ENCODE results near the gene LY9.

The LY9 gene

DNA sequence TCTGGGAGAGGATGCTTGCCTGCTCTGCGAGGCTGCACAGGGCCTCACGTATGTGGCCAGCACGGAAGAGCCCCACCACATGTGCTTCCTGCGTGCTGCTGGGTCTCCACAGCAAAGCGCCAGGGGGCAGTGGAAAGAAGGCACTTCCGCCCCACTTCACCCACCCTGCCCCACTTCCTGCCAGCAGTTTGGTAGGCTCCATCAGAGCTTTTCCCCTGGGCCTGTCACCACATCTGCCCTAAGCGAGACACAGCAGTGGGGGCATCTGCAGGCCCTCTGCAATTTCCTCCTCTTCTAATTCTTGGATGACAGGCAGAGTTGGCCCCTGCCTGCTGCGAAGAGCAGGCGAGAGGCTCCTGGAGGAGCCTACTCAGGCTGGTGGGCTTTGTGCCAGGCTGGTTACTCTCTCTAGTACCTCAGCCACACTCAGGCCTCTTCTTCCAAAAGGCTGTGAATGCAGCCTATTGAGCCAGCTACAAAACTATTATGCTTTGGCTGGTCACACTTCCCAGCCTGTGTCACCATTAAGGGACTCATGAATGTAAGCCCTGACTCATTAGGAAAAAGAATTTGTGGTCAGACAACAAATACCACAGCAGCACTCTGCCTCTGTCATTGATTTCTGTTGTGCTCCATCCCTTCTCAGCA lies 41.7 kb downstream of the LY9 start:
- Histone ChIP-seq H3K27me3 (ENCODE audit: insufficient read depth, low read depth) (no peaks in the 10 kb centered on the region), H3K79me2 (ENCODE audit: insufficient read depth, low read depth) (no peaks in the 10 kb centered on the region), H2AFZ (ENCODE audit: low read depth) (peak overlapping the region; percentile 58), H4K20me1 (ENCODE audit: insufficient read depth) (no peaks in the 10 kb centered on the region), H3K4me2 (peak overlapping the region; percentile 39), H3K27ac (peak overlapping the region; percentile 82), H3K4me1 (ENCODE audit: low read depth, poor library complexity, severe bottlenecking) (peaks cover 38% of the 10 kb centered on the region), H3K9ac (peak overlapping the region; percentile 46), H3K4me3 (IDR thresholded peaks at IDR 0.05; ENCODE audit: insufficient read depth, low read depth, low read length) (peak overlapping the region; percentile 80), H3K36me3 (ENCODE audit: insufficient read depth) (no peaks in the 10 kb centered on the region)
- TF ChIP-seq, protein P1, sequence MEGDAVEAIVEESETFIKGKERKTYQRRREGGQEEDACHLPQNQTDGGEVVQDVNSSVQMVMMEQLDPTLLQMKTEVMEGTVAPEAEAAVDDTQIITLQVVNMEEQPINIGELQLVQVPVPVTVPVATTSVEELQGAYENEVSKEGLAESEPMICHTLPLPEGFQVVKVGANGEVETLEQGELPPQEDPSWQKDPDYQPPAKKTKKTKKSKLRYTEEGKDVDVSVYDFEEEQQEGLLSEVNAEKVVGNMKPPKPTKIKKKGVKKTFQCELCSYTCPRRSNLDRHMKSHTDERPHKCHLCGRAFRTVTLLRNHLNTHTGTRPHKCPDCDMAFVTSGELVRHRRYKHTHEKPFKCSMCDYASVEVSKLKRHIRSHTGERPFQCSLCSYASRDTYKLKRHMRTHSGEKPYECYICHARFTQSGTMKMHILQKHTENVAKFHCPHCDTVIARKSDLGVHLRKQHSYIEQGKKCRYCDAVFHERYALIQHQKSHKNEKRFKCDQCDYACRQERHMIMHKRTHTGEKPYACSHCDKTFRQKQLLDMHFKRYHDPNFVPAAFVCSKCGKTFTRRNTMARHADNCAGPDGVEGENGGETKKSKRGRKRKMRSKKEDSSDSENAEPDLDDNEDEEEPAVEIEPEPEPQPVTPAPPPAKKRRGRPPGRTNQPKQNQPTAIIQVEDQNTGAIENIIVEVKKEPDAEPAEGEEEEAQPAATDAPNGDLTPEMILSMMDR (conservative IDR thresholded peaks at IDR 0.05; ENCODE audit: low read depth, low read length) = peak; percentile 41; the same call in 1 of the 2 replicates

DNA sequence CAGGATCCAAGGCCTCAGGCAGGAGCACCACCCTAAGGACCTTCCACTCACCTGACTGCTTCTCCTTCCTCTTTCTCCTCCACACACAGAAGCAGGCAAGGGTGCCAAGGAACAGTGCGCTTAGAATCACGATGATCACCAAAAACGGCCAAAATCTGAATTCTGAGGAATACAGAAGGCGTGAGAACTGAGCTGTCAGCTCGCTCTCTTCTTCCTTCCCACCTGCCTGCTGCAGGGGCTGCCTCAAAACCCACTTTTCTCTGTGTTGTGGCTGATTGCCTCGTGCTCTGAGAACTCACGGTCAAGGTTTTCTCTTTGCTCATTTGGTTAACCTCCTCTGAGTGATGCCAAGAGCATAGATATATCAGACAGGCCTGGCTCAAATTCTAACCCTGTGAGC lies 42.9 kb downstream of the LY9 start:
- Histone ChIP-seq H3K27ac (no peak overlapping the region), H3K4me1 (ENCODE audit: low read depth, poor library complexity, severe bottlenecking) (peaks cover 38% of the 10 kb centered on the region), H3K79me2 (ENCODE audit: insufficient read depth, low read depth) (no peaks in the 10 kb centered on the region), H2AFZ (ENCODE audit: low read depth) (no peak overlapping the region), H4K20me1 (ENCODE audit: insufficient read depth) (no peaks in the 10 kb centered on the region), H3K4me2 (peak overlapping the region; percentile 39; the same call in 1 of the 2 replicates), H3K36me3 (ENCODE audit: insufficient read depth) (no peaks in the 10 kb centered on the region), H3K27me3 (ENCODE audit: insufficient read depth, low read depth) (no peaks in the 10 kb centered on the region), H3K4me3 (IDR thresholded peaks at IDR 0.05; ENCODE audit: insufficient read depth, low read depth, low read length) (no peak overlapping the region), H3K9ac (no peak overlapping the region)
- TF ChIP-seq, protein P1 (conservative IDR thresholded peaks at IDR 0.05; ENCODE audit: low read depth, low read length) = no peak

DNA sequence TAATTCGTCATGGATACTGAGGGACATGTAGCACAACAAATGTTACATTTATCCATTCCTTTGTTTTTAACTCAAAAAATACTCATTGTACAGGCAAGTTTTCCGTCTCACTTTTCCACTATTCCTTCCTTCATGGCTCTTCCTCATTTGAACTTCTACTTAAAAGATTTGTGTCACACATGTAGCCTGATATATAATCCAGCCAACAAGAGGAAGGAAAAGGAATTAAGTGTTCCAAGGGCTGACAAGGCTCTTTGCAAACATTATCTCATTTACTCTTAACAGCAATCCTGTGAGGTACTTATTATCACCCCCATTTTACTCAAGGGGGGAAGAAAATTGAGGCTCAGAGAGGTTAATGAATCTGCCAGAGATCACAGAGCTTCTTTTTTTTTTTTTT lies 43.8 kb downstream of the LY9 start:
- H3K27ac ChIP-seq = no peak overlapping the region
- H3K4me3 ChIP-seq (IDR thresholded peaks at IDR 0.05; ENCODE audit: insufficient read depth, low read depth, low read length) = no peak overlapping the region
- H3K27me3 ChIP-seq (ENCODE audit: insufficient read depth, low read depth) = no peaks in the 10 kb centered on the region
- H3K9ac ChIP-seq = no peak overlapping the region
- TF ChIP-seq, protein P1 (conservative IDR thresholded peaks at IDR 0.05; ENCODE audit: low read depth, low read length) = no peak
- H3K36me3 ChIP-seq (ENCODE audit: insufficient read depth) = no peaks in the 10 kb centered on the region
- no peak overlapping the region for H3K4me2 ChIP-seq
- peaks cover 37% of the 10 kb centered on the region for H3K4me1 ChIP-seq (ENCODE audit: low read depth, poor library complexity, severe bottlenecking)
- H3K79me2 ChIP-seq (ENCODE audit: insufficient read depth, low read depth) = no peaks in the 10 kb centered on the region
- H4K20me1 ChIP-seq (ENCODE audit: insufficient read depth) = no peaks in the 10 kb centered on the region
- no peak overlapping the region for H2AFZ ChIP-seq (ENCODE audit: low read depth)

DNA sequence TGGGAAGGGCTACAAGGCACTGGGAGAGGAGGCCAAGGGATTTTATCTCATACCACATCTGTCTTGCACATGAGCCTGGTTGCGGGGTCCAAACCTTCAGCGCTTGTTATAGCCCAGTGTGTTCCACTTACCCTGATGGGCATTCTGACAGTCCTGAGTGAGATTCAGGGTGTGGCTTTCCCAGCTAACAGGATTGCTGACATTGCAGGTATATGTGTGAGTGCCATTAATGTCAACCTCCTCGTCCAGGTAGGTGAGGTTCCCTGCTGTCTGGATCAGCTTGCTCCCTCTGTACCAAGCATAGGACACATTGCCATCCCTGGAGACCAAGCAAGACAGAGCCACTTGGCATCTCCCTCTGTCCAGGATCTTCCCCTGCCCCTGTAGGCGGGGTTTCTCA lies 45.1 kb downstream of the LY9 start:
- peaks cover 32% of the 10 kb centered on the region for H3K4me1 ChIP-seq (ENCODE audit: low read depth, poor library complexity, severe bottlenecking)
- no peak overlapping the region for H3K4me3 ChIP-seq (IDR thresholded peaks at IDR 0.05; ENCODE audit: insufficient read depth, low read depth, low read length)
- no peaks in the 10 kb centered on the region for H3K36me3 ChIP-seq (ENCODE audit: insufficient read depth)
- H4K20me1 ChIP-seq (ENCODE audit: insufficient read depth) = no peaks in the 10 kb centered on the region
- H3K27ac ChIP-seq = no peak overlapping the region
- H3K4me2 ChIP-seq = no peak overlapping the region
- H3K79me2 ChIP-seq (ENCODE audit: insufficient read depth, low read depth) = no peaks in the 10 kb centered on the region
- H3K9ac ChIP-seq = no peak overlapping the region
- no peak overlapping the region for H2AFZ ChIP-seq (ENCODE audit: low read depth)
- TF ChIP-seq, protein P1 (conservative IDR thresholded peaks at IDR 0.05; ENCODE audit: low read depth, low read length) = no peak
- H3K27me3 ChIP-seq (ENCODE audit: insufficient read depth, low read depth) = no peaks in the 10 kb centered on the region
